Esophagus muscularis mucosa (tissue), 4 donors: ENCODE measurements around the gene PRDX5. TPM values are rescaled to one million over a fixed set of nuclear protein-coding genes. Genes with fewer than 3 reads are reported as not detected.

Experiments
- DNase-seq: peaks from one replicate; pipeline ENCODE4 v3.0.0-alpha.2; 2017; ENCODE audit errors: extremely low spot score
- H3K27ac ChIP-seq, 4 donors: fragments of 200-600 bp; sonication (generic); replicated peaks in 1 of 4; 1 replicate in 3 of 4; 2 replicates in 1 of 4; pipeline ENCODE4 v1.5.1; 2016 to 2019; ENCODE audit warnings: mild to moderate bottlenecking in 1 of 4
- H3K27me3 ChIP-seq, 4 donors: fragments of 200-600 bp; sonication (generic); one replicate each; pipeline versions ENCODE4 v1.5.1 to v1.6.0; 2016 to 2019
- H3K36me3 ChIP-seq, 4 donors: fragments of 200-600 bp; sonication (generic); one replicate each; pipeline ENCODE4 v1.5.1; 2016 to 2019
- H3K4me1 ChIP-seq, 4 donors: fragments of 200-600 bp; sonication (generic); one replicate each; pipeline ENCODE4 v1.5.1; 2016 to 2019
- H3K4me3 ChIP-seq, 4 donors: fragments of 200-600 bp; sonication (generic); 1 replicate in 2 of 4; 2 replicates in 2 of 4; pipeline ENCODE4 v1.5.1; 2016 to 2019; ENCODE audit warnings: mild to moderate bottlenecking in 4 of 4, moderate library complexity in 1 of 4
- H3K9me3 ChIP-seq, 4 donors: fragments of 200-600 bp; sonication (generic); 1 replicate in 3 of 4; 2 replicates in 1 of 4; pipeline ENCODE4 v1.5.1; 2016 to 2019
- CTCF ChIP-seq, 3 experiments: fragments of 200-600 bp in 2 of 3; fragments of 450-650 bp in 1 of 3; sonication (generic) in 2 of 3; IDR thresholded peaks; one replicate each; pipeline ENCODE4 v1.5.1; 2017 to 2019; ENCODE audit warnings: antibody characterized with exemption in 3 of 3, mild to moderate bottlenecking in 2 of 3, moderate library complexity in 1 of 3
- EP300 ChIP-seq: sonication (generic); formaldehyde crosslinking; IDR thresholded peaks from one replicate; pipeline ENCODE4 v1.6.1; 2017; ENCODE audit warnings: antibody characterized with exemption
- POLR2A ChIP-seq: fragments of 450-650 bp; IDR thresholded peaks from one replicate; pipeline ENCODE4 v1.6.1; 2017; ENCODE audit warnings: antibody characterized with exemption, moderate library complexity, mild to moderate bottlenecking, low read depth
- POLR2AphosphoS5 ChIP-seq, 2 donors: sonication (generic); formaldehyde crosslinking; IDR thresholded peaks; one replicate each; pipeline ENCODE4 v1.6.1; 2017; ENCODE audit warnings: antibody characterized with exemption in 2 of 2
- WGBS: methylation state at CpG from one replicate; pipeline ENCODE4 v1.1.5; 2018; 5-methylcytosine and 5-hydroxymethylcytosine counted together
- intact Hi-C: fragments of 100-400 bp; cut with DNase I; formaldehyde crosslinking; loops from one replicate; pipeline ENCODE4 v1.15.1; 2023
- total RNA-seq, 4 donors: library from RNA; depleted of rRNA; stranded (reverse); fragments of >200 nt; gene quantifications; one replicate each; pipeline versions ENCODE4 v1.1.0 to v1.2.1, GENCODE V29; 2016

The PRDX5 gene
- total RNA-seq, 4 donors from 2014 or later, result 144 to 178 (median 155) TPM

- Histone ChIP-seq H3K4me3 (no peak overlapping the region), H3K27ac (no peak overlapping the region), H3K9me3 (no peaks in the 10 kb centered on the region), H3K27me3 (no peaks in the 10 kb centered on the region), H3K4me1 (peaks cover 4 to 11% (median 9%) of the 10 kb centered on the region in 4 donors), H3K36me3 (peaks cover 0 to 11% (median 6%) of the 10 kb centered on the region in 4 donors)
- no peak for DNase-seq
- intact Hi-C loops, result no loop called here
- 81% methylated on average over 2 of the region's 2 CpGs for WGBS
- no peak for TF ChIP-seq EP300
- no peak for TF ChIP-seq CTCF (IDR thresholded peaks at IDR 0.05)
- TF ChIP-seq POLR2A, result no peak
- TF ChIP-seq POLR2AphosphoS5 (IDR thresholded peaks at IDR 0.05), result no peak
These were observed 9.5 kb downstream of the PRDX5 start for GRCh38 chr11:64327375-64327774.

- TF ChIP-seq POLR2AphosphoS5 (IDR thresholded peaks at IDR 0.05), result no peak
- TF ChIP-seq CTCF (IDR thresholded peaks at IDR 0.05), result no peak
- TF ChIP-seq POLR2A, result no peak
- no peak for TF ChIP-seq EP300
- no peaks in the 10 kb centered on the region for H3K9me3 ChIP-seq
- peaks cover 4 to 11% (median 9%) of the 10 kb centered on the region in 4 donors for H3K4me1 ChIP-seq
- peaks cover 0 to 5% (median 2%) of the 10 kb centered on the region in 4 donors for H3K36me3 ChIP-seq
- H3K27me3 ChIP-seq, result no peaks in the 10 kb centered on the region
- no peak overlapping the region for H3K27ac ChIP-seq
- DNase-seq, result no peak
- intact Hi-C loops, result no loop called here
- H3K4me3 ChIP-seq, result no peak overlapping the region
- WGBS, result 93% methylated on average over 3 of the region's 3 CpGs
These were observed 10.1 kb downstream of the PRDX5 start for GRCh38 chr11:64327993-64328392.

- no peak for DNase-seq
- TF ChIP-seq CTCF (IDR thresholded peaks at IDR 0.05), result no peak
- no peak for TF ChIP-seq POLR2A
- Histone ChIP-seq H3K27ac (no peak overlapping the region), H3K4me1 (peaks cover 4 to 11% (median 9%) of the 10 kb centered on the region in 4 donors), H3K9me3 (no peaks in the 10 kb centered on the region), H3K4me3 (no peak overlapping the region), H3K36me3 (no peaks in the 10 kb centered on the region), H3K27me3 (no peaks in the 10 kb centered on the region)
- intact Hi-C loops, result no loop called here
- WGBS, result 84% methylated on average over 11 of the region's 11 CpGs
These were observed 13.0 kb downstream of the PRDX5 start for GRCh38 chr11:64330888-64331287.

GRCh38 chr11:64331569-64332371 is 13.8 kb downstream of the PRDX5 start:
- intact Hi-C loops, result no loop called here
- H3K4me1 ChIP-seq, result peaks cover 4 to 11% (median 9%) of the 10 kb centered on the region in 4 donors
- TF ChIP-seq EP300, result no peak
- TF ChIP-seq CTCF (IDR thresholded peaks at IDR 0.05), result peak; percentile 13 to 34 (median 26)
- no peak for TF ChIP-seq POLR2A
- no peaks in the 10 kb centered on the region for H3K9me3 ChIP-seq
- no peak for DNase-seq
- H3K27ac ChIP-seq, result no peak overlapping the region
- H3K36me3 ChIP-seq, result no peaks in the 10 kb centered on the region
- no peak overlapping the region for H3K4me3 ChIP-seq
- 40% methylated on average over 11 of the region's 20 CpGs for WGBS
- no peaks in the 10 kb centered on the region for H3K27me3 ChIP-seq

- Histone ChIP-seq H3K27me3 (no peaks in the 10 kb centered on the region), H3K4me3 (no peak overlapping the region), H3K4me1 (peaks cover 4 to 11% (median 9%) of the 10 kb centered on the region in 4 donors), H3K9me3 (no peaks in the 10 kb centered on the region), H3K36me3 (no peaks in the 10 kb centered on the region), H3K27ac (no peak overlapping the region)
- intact Hi-C loops, result no loop called here
- TF ChIP-seq POLR2A (no peak), CTCF (IDR thresholded peaks at IDR 0.05) (no peak), EP300 (no peak), POLR2AphosphoS5 (IDR thresholded peaks at IDR 0.05) (no peak)
- no peak for DNase-seq
- WGBS, result 86% methylated on average over 8 of the region's 8 CpGs
These were observed 15.6 kb downstream of the PRDX5 start for GRCh38 chr11:64333556-64333955.
